ENCODE results near the gene SGSM1. TPM values are rescaled to one million over a fixed set of nuclear protein-coding genes. Genes with fewer than 3 reads are reported as not detected.
A peak's percentile ranks its signal among the peaks of the same experiment; 100 is the strongest.
"Not testable (repeated sequence)": the region's sequence is repeated elsewhere in the genome, so short reads cannot be mapped to it uniquely, and the experiment has no call there.

Gene SGSM1
- total RNA-seq, 1 experiment from 2014 or later: not detected

- DNase-seq (ENCODE audit: low read depth): not testable (repeated sequence)
Observed at GRCh38 chr22:24837517-24837916, 31.5 kb downstream of the SGSM1 start.

- no peak for DNase-seq (ENCODE audit: low read depth)
Observed at GRCh38 chr22:24841261-24841660, 35.2 kb downstream of the SGSM1 start.

GRCh38 chr22:24843048-24843447 is 37.0 kb downstream of the SGSM1 start:
- DNase-seq (ENCODE audit: low read depth): no peak

- DNase-seq (ENCODE audit: low read depth): peak; percentile 63
Observed at GRCh38 chr22:24845041-24845898, 39.3 kb downstream of the SGSM1 start.

- no peak for DNase-seq (ENCODE audit: low read depth)
Observed at GRCh38 chr22:24847490-24847889, 41.5 kb downstream of the SGSM1 start.

GRCh38 chr22:24848559-24849168 is 42.7 kb downstream of the SGSM1 start:
- DNase-seq (ENCODE audit: low read depth): no peak

- DNase-seq (ENCODE audit: low read depth): no peak
Observed at GRCh38 chr22:24855794-24856193, 49.8 kb downstream of the SGSM1 start.

GRCh38 chr22:24857576-24857975 is 51.6 kb downstream of the SGSM1 start:
- no peak for DNase-seq (ENCODE audit: low read depth)

- no peak for DNase-seq (ENCODE audit: low read depth)
Observed at GRCh38 chr22:24859587-24859986, 53.6 kb downstream of the SGSM1 start.

- DNase-seq (ENCODE audit: low read depth): no peak
Observed at GRCh38 chr22:24865508-24865907, 59.5 kb downstream of the SGSM1 start.

- no peak for DNase-seq (ENCODE audit: low read depth)
Observed at GRCh38 chr22:24867323-24868022, 61.5 kb downstream of the SGSM1 start.

GRCh38 chr22:24868979-24869378 is 63.0 kb downstream of the SGSM1 start:
- DNase-seq (ENCODE audit: low read depth): no peak

- peak; percentile 51 for DNase-seq (ENCODE audit: low read depth)
Observed at GRCh38 chr22:24871611-24872205, 65.7 kb downstream of the SGSM1 start.

GRCh38 chr22:24873226-24873625 is 67.2 kb downstream of the SGSM1 start:
- no peak for DNase-seq (ENCODE audit: low read depth)

- peak; percentile 23 for DNase-seq (ENCODE audit: low read depth)
Observed at GRCh38 chr22:24875862-24876506, 70.0 kb downstream of the SGSM1 start.

- DNase-seq (ENCODE audit: low read depth): no peak
Observed at GRCh38 chr22:24876700-24877099, 70.7 kb downstream of the SGSM1 start.

- DNase-seq (ENCODE audit: low read depth): no peak
Observed at GRCh38 chr22:24878969-24879368, 73.0 kb downstream of the SGSM1 start.

- DNase-seq (ENCODE audit: low read depth): no peak
Observed at GRCh38 chr22:24883432-24883831, 77.4 kb downstream of the SGSM1 start.

GRCh38 chr22:24887260-24887659 is 81.2 kb downstream of the SGSM1 start:
- no peak for DNase-seq (ENCODE audit: low read depth)

- no peak for DNase-seq (ENCODE audit: low read depth)
Observed at GRCh38 chr22:24893341-24894070, 87.5 kb downstream of the SGSM1 start.
